Muscle layer of duodenum (tissue), 2 donors: ENCODE results near the gene PTPRK.

Experiments used
- H3K27ac ChIP-seq: one replicate; pipeline ENCODE4 v1.7.0; 2013; ENCODE audit warnings: mild to moderate bottlenecking, low read length
- H3K27me3 ChIP-seq: one replicate; pipeline ENCODE4 v1.7.0; 2013; ENCODE audit warnings: low read depth, mild to moderate bottlenecking, control low read depth, low read length
- H3K36me3 ChIP-seq, 2 donors: one replicate each; pipeline ENCODE4 v1.7.0; 2013; ENCODE audit warnings: low read length in 2 of 2, control low read depth in 1 of 2, mild to moderate bottlenecking in 1 of 2; ENCODE audit not compliant: insufficient read depth in 2 of 2, control insufficient read depth in 1 of 2
- H3K4me1 ChIP-seq, 2 donors: one replicate each; pipeline ENCODE4 v1.7.0; 2013; ENCODE audit warnings: low read length in 2 of 2, mild to moderate bottlenecking in 2 of 2, control low read depth in 1 of 2, moderate library complexity in 1 of 2; ENCODE audit not compliant: insufficient read depth in 2 of 2, control insufficient read depth in 1 of 2
- H3K4me3 ChIP-seq, 2 donors: one replicate each; pipeline ENCODE4 v1.7.0; 2013; ENCODE audit warnings: low read length in 2 of 2, low read depth in 1 of 2, mild to moderate bottlenecking in 1 of 2
- H3K9me3 ChIP-seq, 2 donors: one replicate each; pipeline ENCODE4 v1.7.0; 2013; ENCODE audit warnings: low read length in 2 of 2, control low read depth in 1 of 2, mild to moderate bottlenecking in 1 of 2; ENCODE audit not compliant: control insufficient read depth in 1 of 2
- donor health status: healthy.

The PTPRK gene

DNA sequence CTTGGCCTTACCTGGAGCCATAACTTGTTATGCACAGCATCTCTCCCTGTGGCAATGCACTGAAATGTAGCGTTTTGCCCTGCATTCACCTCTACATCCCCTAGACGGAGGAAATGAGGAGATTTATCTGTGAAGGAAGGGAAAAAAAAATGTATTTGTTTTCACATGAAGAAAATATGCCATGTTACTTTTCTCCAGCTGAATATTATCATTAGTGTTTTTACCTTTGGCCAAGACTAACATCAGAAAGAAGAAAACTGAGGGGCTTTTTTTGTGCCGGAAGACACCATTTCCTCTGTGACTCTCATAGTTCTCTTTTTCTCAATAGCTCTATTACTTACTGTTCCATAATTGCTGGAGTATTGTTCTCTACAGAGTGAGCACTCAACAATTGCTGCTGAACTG lies 280.4 kb downstream of the PTPRK start:
- Histone ChIP-seq H3K27me3 (no peaks in the 10 kb centered on the region), H3K9me3 (no peaks in the 10 kb centered on the region), H3K36me3 (no peaks in the 10 kb centered on the region), H3K4me1 (no peaks in the 10 kb centered on the region), H3K27ac (no peak overlapping the region), H3K4me3 (no peak overlapping the region)

DNA sequence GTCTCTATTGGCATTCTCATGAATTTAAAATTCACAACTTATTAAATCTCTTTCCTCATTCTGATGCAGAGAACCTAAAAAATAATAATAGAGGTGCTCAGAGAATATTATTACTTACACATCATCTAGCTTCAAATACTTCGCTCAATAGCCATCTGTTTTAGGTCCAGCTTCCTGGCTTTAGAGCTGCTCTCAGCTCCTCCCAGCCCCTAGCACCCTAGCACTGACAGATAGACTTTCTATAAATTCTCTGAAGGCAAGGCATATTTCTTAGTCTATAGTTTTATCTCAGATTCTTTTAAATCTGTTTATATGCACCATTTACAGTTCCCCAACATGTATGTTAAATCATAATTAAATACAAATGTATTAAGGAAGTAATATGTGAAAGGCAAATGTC lies 281.3 kb downstream of the PTPRK start:
- H3K27ac ChIP-seq = no peak overlapping the region
- no peak overlapping the region for H3K4me3 ChIP-seq

DNA sequence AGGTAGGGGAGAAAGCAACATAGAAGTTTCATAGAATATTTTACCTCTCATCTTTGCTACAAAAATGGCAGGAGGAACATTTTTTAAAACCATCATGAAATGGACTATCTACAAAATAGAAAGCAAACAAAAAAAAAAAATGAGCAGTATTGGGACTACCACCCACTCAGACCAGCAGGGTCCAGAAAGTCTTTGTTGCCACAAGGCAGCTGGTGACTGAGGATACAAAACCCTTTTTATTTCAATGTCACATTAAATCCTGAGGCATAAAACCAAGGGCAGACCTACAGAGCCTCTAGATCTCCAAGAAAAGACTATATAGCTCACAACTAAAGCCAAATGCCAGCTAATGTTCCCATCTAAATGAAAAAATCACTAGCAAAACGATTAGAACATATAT lies 282.2 kb downstream of the PTPRK start:
- no peaks in the 10 kb centered on the region for H3K4me1 ChIP-seq
- no peak overlapping the region for H3K27ac ChIP-seq
- H3K27me3 ChIP-seq = no peaks in the 10 kb centered on the region
- no peak overlapping the region for H3K4me3 ChIP-seq
- H3K36me3 ChIP-seq = no peaks in the 10 kb centered on the region
- no peaks in the 10 kb centered on the region for H3K9me3 ChIP-seq

More for the DNA sequence above, 281.3 kb downstream of the PTPRK start:
- no peaks in the 10 kb centered on the region for H3K36me3 ChIP-seq
- no peaks in the 10 kb centered on the region for H3K9me3 ChIP-seq
- H3K4me1 ChIP-seq = no peaks in the 10 kb centered on the region
- H3K27me3 ChIP-seq = no peaks in the 10 kb centered on the region

DNA sequence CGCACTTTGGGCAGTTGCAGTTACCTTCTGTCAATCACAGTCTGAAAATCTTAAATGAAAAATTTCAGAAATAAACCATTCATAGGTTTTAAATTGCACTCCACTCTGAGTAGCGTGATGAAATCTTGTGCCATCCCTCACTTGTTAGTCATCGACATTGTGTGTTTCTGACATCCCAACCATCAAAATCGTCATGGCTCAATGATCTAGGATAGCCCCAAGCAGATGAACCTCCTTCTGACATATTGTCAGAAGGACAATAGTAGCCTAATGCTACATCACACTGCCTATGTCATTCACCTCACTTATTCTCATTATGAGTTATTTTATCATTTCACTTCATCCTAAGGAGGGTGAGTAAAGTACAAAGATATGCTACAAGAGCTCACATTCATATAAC lies 284.8 kb downstream of the PTPRK start:
- H3K27ac ChIP-seq = no peak overlapping the region
- H3K4me1 ChIP-seq = no peaks in the 10 kb centered on the region
- H3K9me3 ChIP-seq = no peaks in the 10 kb centered on the region
- H3K27me3 ChIP-seq = no peaks in the 10 kb centered on the region
- no peaks in the 10 kb centered on the region for H3K36me3 ChIP-seq
- no peak overlapping the region for H3K4me3 ChIP-seq

DNA sequence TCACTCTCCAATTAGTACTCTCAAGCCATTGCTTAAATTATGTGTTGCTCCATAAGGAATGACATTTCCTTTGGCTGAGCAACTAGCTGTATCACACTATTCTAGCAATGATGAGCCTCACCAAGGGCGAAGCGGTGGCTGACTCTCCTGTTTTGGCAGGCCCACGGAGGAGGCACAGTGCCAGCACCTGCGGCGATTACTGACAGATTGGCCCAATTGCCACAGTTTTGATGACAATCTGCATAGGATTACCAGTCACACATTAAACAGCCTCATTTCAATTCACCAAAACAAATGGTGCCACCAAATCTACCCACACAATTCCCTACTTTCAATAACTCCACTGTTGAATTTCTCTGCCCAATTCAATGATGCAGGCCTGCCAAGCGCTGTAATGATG lies 286.9 kb downstream of the PTPRK start:
- Histone ChIP-seq H3K9me3 (no peaks in the 10 kb centered on the region), H3K27me3 (no peaks in the 10 kb centered on the region), H3K36me3 (no peaks in the 10 kb centered on the region), H3K4me3 (no peak overlapping the region), H3K4me1 (no peaks in the 10 kb centered on the region), H3K27ac (no peak overlapping the region)

DNA sequence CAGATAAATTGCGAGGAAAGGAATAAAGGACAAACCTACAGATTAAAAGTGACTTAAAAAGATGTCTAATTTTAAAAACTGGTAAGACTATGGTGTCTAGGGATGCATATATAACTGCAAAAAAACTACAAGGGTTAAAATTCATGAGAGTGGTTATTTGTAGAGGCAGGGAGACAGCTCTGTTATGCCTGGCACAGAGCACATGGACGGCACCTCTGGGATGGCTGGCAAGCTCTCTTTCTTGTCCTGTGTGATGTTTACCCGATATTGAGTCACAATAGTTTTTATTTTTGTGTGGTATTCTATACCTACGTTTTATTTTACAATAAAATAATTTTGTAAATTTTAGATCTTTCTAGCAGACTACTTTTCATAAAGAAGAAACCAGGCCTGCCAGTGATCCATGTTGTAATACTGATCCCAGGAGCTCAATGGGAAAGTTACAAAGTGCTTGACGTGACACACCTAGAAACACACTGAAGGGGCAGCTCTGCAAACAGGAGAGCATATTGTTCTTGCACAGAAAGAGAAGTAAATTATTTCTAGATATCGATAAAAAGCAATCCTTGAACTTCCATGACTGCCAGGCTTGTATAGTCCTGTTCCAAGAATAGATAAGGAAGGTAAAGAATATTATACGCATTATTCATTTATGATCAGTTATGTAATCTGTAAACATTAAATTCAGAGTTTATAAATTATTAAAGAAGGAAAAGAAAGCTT lies 290.0 kb downstream of the PTPRK start:
- Histone ChIP-seq H3K27ac (peak overlapping the region; percentile 1), H3K4me1 (no peaks in the 10 kb centered on the region), H3K9me3 (no peaks in the 10 kb centered on the region), H3K4me3 (no peak overlapping the region), H3K27me3 (no peaks in the 10 kb centered on the region), H3K36me3 (no peaks in the 10 kb centered on the region)

DNA sequence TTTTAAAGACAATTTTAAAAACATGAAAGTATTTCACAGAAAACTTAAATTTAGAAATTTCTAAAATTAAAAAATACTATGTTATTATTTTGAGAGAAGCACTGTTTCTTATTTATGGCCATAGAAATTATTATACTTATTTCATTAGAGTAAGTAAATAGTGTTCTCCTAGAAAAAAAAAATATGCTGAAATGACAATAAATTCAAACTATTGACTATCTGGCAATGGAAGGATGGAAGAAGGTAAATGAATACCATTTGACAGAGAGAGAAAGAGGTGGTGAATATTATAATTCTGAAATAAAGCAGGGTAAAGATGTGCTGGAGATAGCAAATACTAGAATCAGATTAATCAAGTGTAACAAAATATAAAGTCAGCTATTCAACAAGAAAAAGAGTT lies 294.8 kb downstream of the PTPRK start:
- H3K4me3 ChIP-seq = no peak overlapping the region
- H3K9me3 ChIP-seq = no peaks in the 10 kb centered on the region
- H3K36me3 ChIP-seq = no peaks in the 10 kb centered on the region
- no peak overlapping the region for H3K27ac ChIP-seq
- no peaks in the 10 kb centered on the region for H3K27me3 ChIP-seq
- no peaks in the 10 kb centered on the region for H3K4me1 ChIP-seq

DNA sequence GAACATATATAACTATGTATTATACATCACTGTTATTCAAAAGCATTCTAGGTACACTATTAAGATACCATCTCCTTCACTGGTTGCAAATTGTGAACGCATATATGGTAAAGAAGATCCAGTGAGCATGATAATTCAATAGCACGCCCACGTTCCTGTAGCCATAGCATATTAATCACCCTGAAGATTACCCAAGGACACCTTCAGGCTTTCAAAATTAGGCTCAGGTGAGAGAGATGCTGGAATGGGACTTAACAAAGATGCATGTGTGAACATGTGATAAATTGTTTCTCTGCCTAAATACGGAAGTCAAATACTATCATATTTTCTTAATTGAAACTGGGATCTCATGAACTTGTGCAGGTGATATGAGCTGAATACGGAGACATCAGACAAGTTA lies 303.5 kb downstream of the PTPRK start:
- no peaks in the 10 kb centered on the region for H3K27me3 ChIP-seq
- no peak overlapping the region for H3K4me3 ChIP-seq
- no peak overlapping the region for H3K27ac ChIP-seq
- peaks cover 0 to 15% of the 10 kb centered on the region in 2 donors for H3K36me3 ChIP-seq
- no peaks in the 10 kb centered on the region for H3K9me3 ChIP-seq
- H3K4me1 ChIP-seq = no peaks in the 10 kb centered on the region

DNA sequence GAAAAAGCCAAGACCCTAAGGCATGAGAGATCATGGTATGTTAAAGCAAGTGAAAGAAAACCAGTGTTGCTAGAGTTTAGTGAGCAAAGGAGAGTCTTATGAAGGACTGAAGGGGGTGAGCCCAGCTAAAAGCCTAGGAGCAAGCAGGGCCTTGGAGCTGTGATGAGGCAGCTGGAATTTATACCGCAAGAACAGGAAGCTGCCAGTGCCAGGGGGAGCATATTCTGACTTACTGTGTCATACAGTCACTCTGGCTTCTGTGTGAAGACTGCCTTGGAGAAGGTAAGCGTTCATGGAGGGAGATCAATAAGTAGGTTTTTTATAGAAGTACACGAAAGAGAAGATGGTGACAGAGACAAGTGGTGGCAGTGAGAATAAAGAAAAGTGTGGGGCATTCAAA lies 310.6 kb downstream of the PTPRK start:
- H3K27me3 ChIP-seq = no peaks in the 10 kb centered on the region
- H3K27ac ChIP-seq = no peak overlapping the region
- no peaks in the 10 kb centered on the region for H3K36me3 ChIP-seq
- no peak overlapping the region for H3K4me3 ChIP-seq
- no peaks in the 10 kb centered on the region for H3K9me3 ChIP-seq
- H3K4me1 ChIP-seq = no peaks in the 10 kb centered on the region

DNA sequence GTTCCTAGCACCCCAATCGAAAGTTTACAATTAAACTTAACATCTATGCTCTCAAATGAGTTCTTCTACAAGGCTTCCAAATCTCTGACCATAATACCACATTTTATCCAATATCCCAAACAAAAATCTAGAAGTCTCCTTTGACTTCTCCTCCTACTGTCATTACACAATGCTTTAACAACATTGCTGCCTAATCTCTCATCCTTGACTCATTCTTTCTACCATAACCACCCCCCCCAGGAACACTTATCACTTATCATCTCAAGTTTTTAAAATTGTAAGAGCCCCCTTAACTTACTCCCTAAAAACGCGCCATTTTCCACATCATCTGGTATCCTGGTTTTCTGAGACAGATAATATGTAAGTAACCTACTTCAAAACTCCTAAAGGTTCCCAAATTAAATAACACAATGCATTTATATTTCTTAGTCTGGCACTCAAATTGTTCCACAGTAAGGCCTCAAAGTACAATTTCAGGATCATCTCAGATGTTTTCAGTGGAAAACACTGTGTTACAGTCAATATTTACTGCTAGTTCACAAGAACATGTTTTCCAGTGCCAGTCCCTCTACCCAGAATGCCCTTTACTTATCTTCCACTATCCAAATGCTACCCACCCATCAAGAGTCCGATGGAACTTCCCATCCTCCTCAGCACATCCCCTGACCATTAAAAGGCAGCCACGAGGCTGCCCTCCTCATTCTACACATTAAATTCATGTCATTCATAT lies 311.4 kb downstream of the PTPRK start:
- no peaks in the 10 kb centered on the region for H3K4me1 ChIP-seq
- no peaks in the 10 kb centered on the region for H3K36me3 ChIP-seq
- H3K4me3 ChIP-seq = no peak overlapping the region
- H3K9me3 ChIP-seq = no peaks in the 10 kb centered on the region
- no peak overlapping the region for H3K27ac ChIP-seq
- no peaks in the 10 kb centered on the region for H3K27me3 ChIP-seq

DNA sequence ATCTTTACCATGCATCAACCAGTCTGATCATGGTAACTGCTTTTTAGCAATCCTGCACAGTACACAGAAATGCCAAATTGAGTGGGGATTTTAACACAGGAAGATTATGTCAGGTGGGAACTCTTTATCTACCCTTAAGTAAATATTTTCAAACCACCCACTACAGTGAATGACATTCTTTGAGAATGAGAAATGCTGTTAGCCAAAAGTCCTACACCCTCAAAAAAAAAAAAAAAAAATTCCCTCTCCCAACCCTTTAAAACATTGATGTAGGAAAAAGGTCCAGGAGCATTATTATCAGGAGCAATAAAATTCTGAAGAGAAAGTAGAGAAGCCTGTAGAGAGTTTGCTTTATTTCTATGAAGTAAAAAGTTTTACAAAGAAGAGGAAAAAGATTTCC lies 312.3 kb downstream of the PTPRK start:
- no peak overlapping the region for H3K4me3 ChIP-seq
- H3K27me3 ChIP-seq = no peaks in the 10 kb centered on the region
- no peaks in the 10 kb centered on the region for H3K4me1 ChIP-seq
- no peaks in the 10 kb centered on the region for H3K9me3 ChIP-seq
- H3K27ac ChIP-seq = no peak overlapping the region
- no peaks in the 10 kb centered on the region for H3K36me3 ChIP-seq
